Mammary epithelial cell (primary cell): Measurements from ENCODE around the gene OR7G3.

ENCODE experiments used
- EZH2 ChIP-seq: IDR thresholded peaks from 2 replicates; pipeline ENCODE4 v1.6.1; 2012; ENCODE audit warnings: low read length, inconsistent platforms, borderline replicate concordance
- TF ChIP-seq, protein P1 (sequence below), 2 donors: IDR thresholded peaks in 1 of 2; conservative IDR thresholded peaks in 1 of 2; 2 replicates each; pipeline ENCODE4 v1.5.1; 2011 to 2012; ENCODE audit warnings: inconsistent platforms in 2 of 2, low read length in 2 of 2, mild to moderate bottlenecking in 2 of 2, control low read depth in 1 of 2, low read depth in 1 of 2; ENCODE audit not compliant: insufficient read depth in 1 of 2; ENCODE audit errors: extremely low read depth in 1 of 2

DNA sequence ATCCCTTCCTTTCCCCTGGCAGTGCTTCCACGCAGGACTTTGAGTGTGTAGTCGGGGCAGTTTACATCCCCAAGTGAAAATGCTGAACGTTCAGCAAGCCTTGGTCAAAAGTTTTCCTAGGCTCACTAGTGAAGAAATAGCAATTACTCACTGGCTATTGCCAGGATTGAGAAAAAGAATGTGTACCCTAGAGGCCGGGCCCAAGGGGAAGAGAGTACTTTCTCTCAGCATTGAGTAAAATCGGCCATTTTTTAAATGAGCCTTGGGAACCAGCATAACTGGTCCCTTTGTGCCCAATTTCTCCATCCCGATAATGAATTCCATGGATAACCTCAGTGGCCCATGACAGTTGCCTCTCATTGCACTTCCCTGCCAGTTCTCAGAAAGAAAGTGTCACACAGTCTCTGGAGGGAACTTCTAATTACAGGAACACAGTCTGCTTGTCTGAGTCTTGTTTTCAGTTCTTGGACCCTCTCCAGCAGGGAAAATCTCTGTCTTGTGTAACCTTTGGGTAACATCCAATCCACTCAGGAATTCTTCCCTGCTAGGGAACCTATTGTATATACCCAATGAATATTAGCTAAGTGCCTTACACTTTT, 44.7 kb upstream of the OR7G3 start:
- TF ChIP-seq EZH2 = no peak
- TF ChIP-seq, protein P1, sequence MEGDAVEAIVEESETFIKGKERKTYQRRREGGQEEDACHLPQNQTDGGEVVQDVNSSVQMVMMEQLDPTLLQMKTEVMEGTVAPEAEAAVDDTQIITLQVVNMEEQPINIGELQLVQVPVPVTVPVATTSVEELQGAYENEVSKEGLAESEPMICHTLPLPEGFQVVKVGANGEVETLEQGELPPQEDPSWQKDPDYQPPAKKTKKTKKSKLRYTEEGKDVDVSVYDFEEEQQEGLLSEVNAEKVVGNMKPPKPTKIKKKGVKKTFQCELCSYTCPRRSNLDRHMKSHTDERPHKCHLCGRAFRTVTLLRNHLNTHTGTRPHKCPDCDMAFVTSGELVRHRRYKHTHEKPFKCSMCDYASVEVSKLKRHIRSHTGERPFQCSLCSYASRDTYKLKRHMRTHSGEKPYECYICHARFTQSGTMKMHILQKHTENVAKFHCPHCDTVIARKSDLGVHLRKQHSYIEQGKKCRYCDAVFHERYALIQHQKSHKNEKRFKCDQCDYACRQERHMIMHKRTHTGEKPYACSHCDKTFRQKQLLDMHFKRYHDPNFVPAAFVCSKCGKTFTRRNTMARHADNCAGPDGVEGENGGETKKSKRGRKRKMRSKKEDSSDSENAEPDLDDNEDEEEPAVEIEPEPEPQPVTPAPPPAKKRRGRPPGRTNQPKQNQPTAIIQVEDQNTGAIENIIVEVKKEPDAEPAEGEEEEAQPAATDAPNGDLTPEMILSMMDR (conservative IDR thresholded peaks at IDR 0.05 in 1 of 2, IDR thresholded peaks at IDR 0.05 in 1 of 2; ENCODE audit: extremely low read depth in 1 of 2, insufficient read depth in 1 of 2, low read depth in 1 of 2, low read length in 2 of 2) = no peak
